HG03565 (cell line): Measurements from ENCODE around the gene OLIG1.
A peak's percentile ranks its signal among the peaks of the same experiment; 100 is the strongest.

Source experiments
- ATAC-seq: cut with Tn5 transposase; IDR thresholded peaks from one replicate; pipeline ENCODE4 v1.9.1; 2021; ENCODE audit warnings: mild to moderate bottlenecking, moderate library complexity; ENCODE audit not compliant: unreplicated experiment

The OLIG1 gene

GRCh38 chr21:33061233-33061632, 8.7 kb upstream of the OLIG1 start:
- ATAC-seq = no peak

GRCh38 chr21:33063375-33063883, 6.5 kb upstream of the OLIG1 start:
- ATAC-seq = no peak

- ATAC-seq = no peak
Observed at GRCh38 chr21:33063907-33064622, 5.9 kb upstream of the OLIG1 start.

- ATAC-seq = no peak
Observed at GRCh38 chr21:33064623-33065390, 5.1 kb upstream of the OLIG1 start.

GRCh38 chr21:33067043-33067442, 2.9 kb upstream of the OLIG1 start:
- no peak for ATAC-seq

- no peak for ATAC-seq
Observed at GRCh38 chr21:33067457-33067856, 2.5 kb upstream of the OLIG1 start.

- no peak for ATAC-seq
Observed at GRCh38 chr21:33069243-33069642, 698 bp upstream of the OLIG1 start.

- ATAC-seq = no peak
Observed at GRCh38 chr21:33069645-33069993, 322 bp upstream of the OLIG1 start.

GRCh38 chr21:33070744-33070997, 730 bp downstream of the OLIG1 start:
- ATAC-seq = no peak

GRCh38 chr21:33070998-33071769, 1.2 kb downstream of the OLIG1 start:
- ATAC-seq = no peak

- ATAC-seq = no peak
Observed at GRCh38 chr21:33071770-33072306, 1.9 kb downstream of the OLIG1 start.

- ATAC-seq = no peak
Observed at GRCh38 chr21:33073636-33074035, 3.7 kb downstream of the OLIG1 start.

GRCh38 chr21:33075128-33075527, 5.2 kb downstream of the OLIG1 start:
- no peak for ATAC-seq

- ATAC-seq = no peak
Observed at GRCh38 chr21:33075596-33076195, 5.8 kb downstream of the OLIG1 start.

GRCh38 chr21:33076600-33077329, 6.8 kb downstream of the OLIG1 start:
- no peak for ATAC-seq

GRCh38 chr21:33078907-33079582, 9.1 kb downstream of the OLIG1 start:
- ATAC-seq = peak; percentile 97

- ATAC-seq = no peak
Observed at GRCh38 chr21:33080376-33080775, 10.4 kb downstream of the OLIG1 start.

GRCh38 chr21:33080776-33081175, 10.8 kb downstream of the OLIG1 start:
- ATAC-seq = no peak

- no peak for ATAC-seq
Observed at GRCh38 chr21:33088384-33088783, 18.4 kb downstream of the OLIG1 start.
